ENCODE data around the gene APOC3.

The APOC3 gene

DNA sequence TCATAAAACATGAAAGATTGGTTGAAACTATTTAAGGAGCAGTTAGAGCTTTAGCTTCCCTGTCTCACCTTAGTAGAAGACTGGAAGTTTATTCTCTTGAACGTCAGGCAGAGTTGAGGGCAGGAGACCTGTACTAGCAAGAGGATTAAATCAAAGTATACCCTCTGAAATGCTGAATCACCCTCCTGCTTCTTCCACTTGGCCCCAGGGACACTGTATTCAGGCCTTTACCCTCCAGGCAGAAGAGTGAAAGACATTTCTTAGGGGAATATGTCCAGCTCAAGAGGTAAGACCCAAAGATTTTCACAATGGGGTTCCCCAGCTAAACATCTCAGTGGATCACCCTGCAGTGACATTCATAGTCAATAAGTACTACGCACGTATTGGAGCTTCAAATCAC is 18.5 kb upstream of the APOC3 start:
- Histone ChIP-seq H3K14ac (ENCODE audit: low read length) (no peak overlapping the region), H2AK5ac (ENCODE audit: low read depth, low read length) (no peak overlapping the region), H3K9me3 (replicated peaks in 1 of 2; ENCODE audit: control insufficient read depth in 2 of 2, insufficient read depth in 1 of 2, low read depth in 1 of 2, low read length in 2 of 2) (no peaks in the 10 kb centered on the region), H3K4me1 (ENCODE audit: control insufficient read depth in 2 of 2, insufficient read depth in 1 of 2, low read depth in 1 of 2, low read length in 2 of 2) (no peaks in the 10 kb centered on the region), H3K4me3 (ENCODE audit: low read length in 2 of 2) (no peak overlapping the region), H2BK120ac (ENCODE audit: low read depth, low read length) (no peak overlapping the region), H3K18ac (ENCODE audit: low read length) (no peak overlapping the region), H2BK12ac (ENCODE audit: low read length) (no peak overlapping the region), H4K8ac (ENCODE audit: low read depth, low read length) (no peak overlapping the region), H3K9ac (ENCODE audit: low read depth, low read length, poor library complexity) (no peak overlapping the region), H2BK5ac (ENCODE audit: low read length) (no peak overlapping the region), H3K27ac (replicated peaks; ENCODE audit: low read length) (no peak overlapping the region), H3K79me1 (ENCODE audit: low read depth, low read length) (no peaks in the 10 kb centered on the region), H3K23ac (ENCODE audit: low read depth, low read length, poor library complexity) (no peak overlapping the region), H2BK15ac (ENCODE audit: low read length) (no peak overlapping the region), H3K4ac (ENCODE audit: low read length) (no peak overlapping the region), H2AFZ (ENCODE audit: low read length) (peak overlapping the region; percentile 35), H4K91ac (ENCODE audit: low read depth, low read length, poor library complexity) (no peak overlapping the region), H3K4me2 (ENCODE audit: insufficient read depth, low read length, poor library complexity, severe bottlenecking) (no peak overlapping the region), H3K27me3 (ENCODE audit: control insufficient read depth in 3 of 3, insufficient read depth in 3 of 3, low read depth in 1 of 3, low read length in 3 of 3) (peaks cover 0 to 5% (median 0%) of the 10 kb centered on the region in 3 experiments), H3K36me3 (replicated peaks in 1 of 2; ENCODE audit: control insufficient read depth in 2 of 2, insufficient read depth in 2 of 2, low read length in 2 of 2) (no peaks in the 10 kb centered on the region)
- DNase-seq (ENCODE audit: low spot score), result no peak
- WGBS, 2 donors (ENCODE audit: extremely low coverage in 2 of 2, insufficient read length in 2 of 2, insufficient replicate concordance in 1 of 2), result no CpG with 5 or more reads among the region's 3 CpGs

DNA sequence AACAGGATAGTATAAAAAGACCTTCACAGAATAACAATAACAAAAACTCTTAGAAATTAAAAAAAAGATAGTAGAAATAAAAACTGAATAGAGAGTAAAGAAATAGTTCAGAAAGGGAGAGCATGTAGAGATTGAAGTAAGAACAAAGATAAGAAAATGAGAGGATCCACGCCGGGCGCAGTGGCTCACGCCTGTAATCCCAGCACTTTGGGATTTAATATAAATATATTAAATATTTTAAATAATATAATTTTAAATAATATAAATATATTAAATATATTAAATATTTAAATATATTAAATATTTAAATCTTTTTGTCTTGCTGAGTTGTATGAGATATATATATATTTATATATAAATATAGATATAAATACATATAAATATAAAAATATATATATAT is 17.6 kb upstream of the APOC3 start:
- Histone ChIP-seq H2BK5ac (ENCODE audit: low read length) (no peak overlapping the region), H3K27me3 (ENCODE audit: control insufficient read depth in 3 of 3, insufficient read depth in 3 of 3, low read depth in 1 of 3, low read length in 3 of 3) (no peaks in the 10 kb centered on the region), H4K91ac (ENCODE audit: low read depth, low read length, poor library complexity) (no peak overlapping the region), H2BK12ac (ENCODE audit: low read length) (no peak overlapping the region), H3K27ac (replicated peaks; ENCODE audit: low read length) (no peak overlapping the region), H2AFZ (ENCODE audit: low read length) (no peak overlapping the region), H3K4me2 (ENCODE audit: insufficient read depth, low read length, poor library complexity, severe bottlenecking) (no peak overlapping the region), H3K4ac (ENCODE audit: low read length) (no peak overlapping the region), H3K14ac (ENCODE audit: low read length) (no peak overlapping the region), H2AK5ac (ENCODE audit: low read depth, low read length) (no peak overlapping the region), H2BK15ac (ENCODE audit: low read length) (no peak overlapping the region), H3K36me3 (replicated peaks in 1 of 2; ENCODE audit: control insufficient read depth in 2 of 2, insufficient read depth in 2 of 2, low read length in 2 of 2) (no peaks in the 10 kb centered on the region), H3K4me3 (ENCODE audit: low read length in 2 of 2) (no peak overlapping the region), H2BK120ac (ENCODE audit: low read depth, low read length) (no peak overlapping the region), H3K9ac (ENCODE audit: low read depth, low read length, poor library complexity) (no peak overlapping the region), H3K18ac (ENCODE audit: low read length) (no peak overlapping the region), H3K4me1 (ENCODE audit: control insufficient read depth in 2 of 2, insufficient read depth in 1 of 2, low read depth in 1 of 2, low read length in 2 of 2) (no peaks in the 10 kb centered on the region), H3K79me1 (ENCODE audit: low read depth, low read length) (no peaks in the 10 kb centered on the region), H3K23ac (ENCODE audit: low read depth, low read length, poor library complexity) (no peak overlapping the region), H4K8ac (ENCODE audit: low read depth, low read length) (no peak overlapping the region), H3K9me3 (replicated peaks in 1 of 2; ENCODE audit: control insufficient read depth in 2 of 2, insufficient read depth in 1 of 2, low read depth in 1 of 2, low read length in 2 of 2) (no peaks in the 10 kb centered on the region)
- WGBS, 2 donors (ENCODE audit: extremely low coverage in 2 of 2, insufficient read length in 2 of 2, insufficient replicate concordance in 1 of 2), result no CpG with 5 or more reads among the region's 4 CpGs
- no peak for DNase-seq (ENCODE audit: low spot score)

DNA sequence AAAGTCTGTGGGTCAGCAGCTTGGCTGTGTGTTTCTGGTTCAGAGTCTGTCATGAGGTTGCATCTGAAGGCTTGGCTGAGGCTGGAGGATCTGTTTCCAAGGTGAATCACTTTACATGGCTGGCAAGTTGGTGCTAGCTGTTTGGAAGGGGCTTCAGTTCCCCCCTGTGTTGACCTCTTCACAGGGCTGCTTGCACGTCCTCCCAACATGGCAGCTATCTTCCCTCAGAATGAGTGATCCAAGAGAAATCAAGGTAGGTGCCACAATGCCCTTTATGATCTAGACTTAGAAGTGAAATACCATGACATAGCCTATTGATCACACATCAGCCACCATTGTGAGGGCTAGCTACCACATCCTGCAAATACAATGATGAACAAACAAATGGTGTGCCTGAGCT is 16.5 kb upstream of the APOC3 start:
- peaks cover 0 to 2% of the 10 kb centered on the region in 2 donors for H3K9me3 ChIP-seq (replicated peaks in 1 of 2; ENCODE audit: control insufficient read depth in 2 of 2, insufficient read depth in 1 of 2, low read depth in 1 of 2, low read length in 2 of 2)
- H3K18ac ChIP-seq (ENCODE audit: low read length), result no peak overlapping the region
- no peak overlapping the region for H3K27ac ChIP-seq (replicated peaks; ENCODE audit: low read length)
- H3K79me1 ChIP-seq (ENCODE audit: low read depth, low read length), result no peaks in the 10 kb centered on the region
- no peak overlapping the region for H3K4ac ChIP-seq (ENCODE audit: low read length)
- no peaks in the 10 kb centered on the region for H3K36me3 ChIP-seq (replicated peaks in 1 of 2; ENCODE audit: control insufficient read depth in 2 of 2, insufficient read depth in 2 of 2, low read length in 2 of 2)
- H3K4me2 ChIP-seq (ENCODE audit: insufficient read depth, low read length, poor library complexity, severe bottlenecking), result no peak overlapping the region
- H2AFZ ChIP-seq (ENCODE audit: low read length), result no peak overlapping the region
- H2BK120ac ChIP-seq (ENCODE audit: low read depth, low read length), result no peak overlapping the region
- no peaks in the 10 kb centered on the region for H3K4me1 ChIP-seq (ENCODE audit: control insufficient read depth in 2 of 2, insufficient read depth in 1 of 2, low read depth in 1 of 2, low read length in 2 of 2)
- no peak overlapping the region for H2BK12ac ChIP-seq (ENCODE audit: low read length)
- DNase-seq (ENCODE audit: low spot score), result no peak
- H3K23ac ChIP-seq (ENCODE audit: low read depth, low read length, poor library complexity), result no peak overlapping the region
- H4K91ac ChIP-seq (ENCODE audit: low read depth, low read length, poor library complexity), result no peak overlapping the region
- H2BK15ac ChIP-seq (ENCODE audit: low read length), result no peak overlapping the region
- no peak overlapping the region for H3K4me3 ChIP-seq (ENCODE audit: low read length in 2 of 2)
- no CpG with 5 or more reads among the region's 1 CpG for WGBS, 2 donors (ENCODE audit: extremely low coverage in 2 of 2, insufficient read length in 2 of 2, insufficient replicate concordance in 1 of 2)
- H2BK5ac ChIP-seq (ENCODE audit: low read length), result no peak overlapping the region
- H3K9ac ChIP-seq (ENCODE audit: low read depth, low read length, poor library complexity), result no peak overlapping the region
- no peak overlapping the region for H4K8ac ChIP-seq (ENCODE audit: low read depth, low read length)
- H3K27me3 ChIP-seq (ENCODE audit: control insufficient read depth in 3 of 3, insufficient read depth in 3 of 3, low read depth in 1 of 3, low read length in 3 of 3), result no peaks in the 10 kb centered on the region
- no peak overlapping the region for H2AK5ac ChIP-seq (ENCODE audit: low read depth, low read length)
- H3K14ac ChIP-seq (ENCODE audit: low read length), result no peak overlapping the region

DNA sequence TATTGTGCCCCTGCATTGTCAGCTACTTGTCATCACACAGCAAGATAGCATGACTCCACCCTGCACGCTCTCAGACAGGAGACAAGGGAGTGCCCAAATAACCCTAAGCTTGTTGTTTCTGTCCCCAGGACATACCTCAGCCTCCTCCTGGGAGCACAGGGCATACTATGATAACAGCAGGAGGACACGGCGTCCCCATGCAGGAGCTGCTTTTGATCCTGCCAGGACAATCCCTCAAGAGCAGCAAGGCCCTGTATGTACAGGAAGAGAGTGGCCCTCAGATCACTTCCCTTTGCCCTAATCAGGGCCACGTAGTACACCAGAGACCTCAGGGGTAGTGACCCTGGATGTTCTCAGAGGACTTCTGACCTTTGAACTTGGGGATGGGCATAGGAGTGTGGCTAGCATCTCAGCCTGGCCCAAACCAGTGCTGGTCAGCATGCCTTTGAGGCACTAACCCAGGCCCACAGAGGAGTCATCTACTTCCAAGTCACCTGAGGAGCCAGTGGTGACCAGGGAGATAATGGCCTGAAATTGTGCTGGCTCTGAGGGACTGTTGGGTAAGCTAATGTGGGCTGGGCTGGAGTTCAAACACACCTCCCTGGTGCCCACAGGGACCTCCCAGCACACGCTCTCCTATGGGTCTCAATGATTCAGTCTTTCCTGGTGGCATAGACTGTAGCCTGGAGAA is 15.8 kb upstream of the APOC3 start:
- Histone ChIP-seq H3K4ac (ENCODE audit: low read length) (no peak overlapping the region), H2BK15ac (ENCODE audit: low read length) (no peak overlapping the region), H3K4me3 (ENCODE audit: low read length in 2 of 2) (no peak overlapping the region), H3K27me3 (ENCODE audit: control insufficient read depth in 3 of 3, insufficient read depth in 3 of 3, low read depth in 1 of 3, low read length in 3 of 3) (no peaks in the 10 kb centered on the region), H3K23ac (ENCODE audit: low read depth, low read length, poor library complexity) (no peak overlapping the region), H3K18ac (ENCODE audit: low read length) (no peak overlapping the region), H4K91ac (ENCODE audit: low read depth, low read length, poor library complexity) (no peak overlapping the region), H3K9ac (ENCODE audit: low read depth, low read length, poor library complexity) (no peak overlapping the region), H3K4me1 (ENCODE audit: control insufficient read depth in 2 of 2, insufficient read depth in 1 of 2, low read depth in 1 of 2, low read length in 2 of 2) (no peaks in the 10 kb centered on the region), H3K27ac (replicated peaks; ENCODE audit: low read length) (no peak overlapping the region), H3K4me2 (ENCODE audit: insufficient read depth, low read length, poor library complexity, severe bottlenecking) (no peak overlapping the region), H2BK5ac (ENCODE audit: low read length) (no peak overlapping the region), H3K14ac (ENCODE audit: low read length) (no peak overlapping the region), H2BK12ac (ENCODE audit: low read length) (no peak overlapping the region), H3K79me1 (ENCODE audit: low read depth, low read length) (no peaks in the 10 kb centered on the region), H3K9me3 (replicated peaks in 1 of 2; ENCODE audit: control insufficient read depth in 2 of 2, insufficient read depth in 1 of 2, low read depth in 1 of 2, low read length in 2 of 2) (peaks cover 0 to 2% of the 10 kb centered on the region in 2 donors), H2AK5ac (ENCODE audit: low read depth, low read length) (no peak overlapping the region), H2BK120ac (ENCODE audit: low read depth, low read length) (no peak overlapping the region), H2AFZ (ENCODE audit: low read length) (no peak overlapping the region), H3K36me3 (replicated peaks in 1 of 2; ENCODE audit: control insufficient read depth in 2 of 2, insufficient read depth in 2 of 2, low read length in 2 of 2) (no peaks in the 10 kb centered on the region), H4K8ac (ENCODE audit: low read depth, low read length) (no peak overlapping the region)
- WGBS, 2 donors (ENCODE audit: extremely low coverage in 2 of 2, insufficient read length in 2 of 2, insufficient replicate concordance in 1 of 2), result no CpG with 5 or more reads among the region's 5 CpGs
- DNase-seq (ENCODE audit: low spot score), result no peak

All from neuronal stem cell (in vitro differentiated cells).